Esophagus muscularis mucosa (tissue), 4 donors: ENCODE data around the gene ECT2. TPM values are rescaled to one million over a fixed set of nuclear protein-coding genes. Genes with fewer than 3 reads are reported as not detected.

Source experiments
- DNase-seq: peaks from one replicate; pipeline ENCODE4 v3.0.0-alpha.2; 2017; ENCODE audit errors: extremely low spot score
- H3K27ac ChIP-seq, 4 donors: fragments of 200-600 bp; sonication (generic); replicated peaks in 1 of 4; 1 replicate in 3 of 4; 2 replicates in 1 of 4; pipeline ENCODE4 v1.5.1; 2016 to 2019; ENCODE audit warnings: mild to moderate bottlenecking in 1 of 4
- H3K27me3 ChIP-seq, 4 donors: fragments of 200-600 bp; sonication (generic); one replicate each; pipeline versions ENCODE4 v1.5.1 to v1.6.0; 2016 to 2019
- H3K36me3 ChIP-seq, 4 donors: fragments of 200-600 bp; sonication (generic); one replicate each; pipeline ENCODE4 v1.5.1; 2016 to 2019
- H3K4me1 ChIP-seq, 4 donors: fragments of 200-600 bp; sonication (generic); one replicate each; pipeline ENCODE4 v1.5.1; 2016 to 2019
- H3K4me3 ChIP-seq, 4 donors: fragments of 200-600 bp; sonication (generic); 1 replicate in 2 of 4; 2 replicates in 2 of 4; pipeline ENCODE4 v1.5.1; 2016 to 2019; ENCODE audit warnings: mild to moderate bottlenecking in 4 of 4, moderate library complexity in 1 of 4
- H3K9me3 ChIP-seq, 4 donors: fragments of 200-600 bp; sonication (generic); 1 replicate in 3 of 4; 2 replicates in 1 of 4; pipeline ENCODE4 v1.5.1; 2016 to 2019
- CTCF ChIP-seq, 3 experiments: fragments of 200-600 bp in 2 of 3; fragments of 450-650 bp in 1 of 3; sonication (generic) in 2 of 3; IDR thresholded peaks; one replicate each; pipeline ENCODE4 v1.5.1; 2017 to 2019; ENCODE audit warnings: antibody characterized with exemption in 3 of 3, mild to moderate bottlenecking in 2 of 3, moderate library complexity in 1 of 3
- EP300 ChIP-seq: sonication (generic); formaldehyde crosslinking; IDR thresholded peaks from one replicate; pipeline ENCODE4 v1.6.1; 2017; ENCODE audit warnings: antibody characterized with exemption
- POLR2A ChIP-seq: fragments of 450-650 bp; IDR thresholded peaks from one replicate; pipeline ENCODE4 v1.6.1; 2017; ENCODE audit warnings: antibody characterized with exemption, moderate library complexity, mild to moderate bottlenecking, low read depth
- POLR2AphosphoS5 ChIP-seq, 2 donors: sonication (generic); formaldehyde crosslinking; IDR thresholded peaks; one replicate each; pipeline ENCODE4 v1.6.1; 2017; ENCODE audit warnings: antibody characterized with exemption in 2 of 2
- WGBS: methylation state at CpG from one replicate; pipeline ENCODE4 v1.1.5; 2018; 5-methylcytosine and 5-hydroxymethylcytosine counted together
- intact Hi-C: fragments of 100-400 bp; cut with DNase I; formaldehyde crosslinking; loops from one replicate; pipeline ENCODE4 v1.15.1; 2023
- total RNA-seq, 4 donors: library from RNA; depleted of rRNA; stranded (reverse); fragments of >200 nt; gene quantifications; one replicate each; pipeline versions ENCODE4 v1.1.0 to v1.2.1, GENCODE V29; 2016

ECT2 gene
- total RNA-seq, 4 donors from 2014 or later, result 7.3 to 8.7 (median 7.9) TPM

GRCh38 chr3:172704001-172704400, 46.5 kb upstream of the ECT2 start:
- peaks cover 13 to 49% (median 25%) of the 10 kb centered on the region in 4 donors for H3K4me1 ChIP-seq
- no peaks in the 10 kb centered on the region for H3K36me3 ChIP-seq
- H3K27me3 ChIP-seq, result no peaks in the 10 kb centered on the region
- H3K4me3 ChIP-seq, result no peak overlapping the region
- no peak for DNase-seq
- intact Hi-C loops, result no loop called here
- WGBS, result 4% methylated on average over 1 of the region's 1 CpG
- no peaks in the 10 kb centered on the region for H3K9me3 ChIP-seq
- no peak for TF ChIP-seq POLR2A
- no peak overlapping the region for H3K27ac ChIP-seq

- Histone ChIP-seq H3K4me1 (peaks cover 9 to 48% (median 33%) of the 10 kb centered on the region in 4 donors), H3K9me3 (no peaks in the 10 kb centered on the region), H3K27me3 (no peaks in the 10 kb centered on the region), H3K4me3 (no peak overlapping the region), H3K27ac (no peak overlapping the region), H3K36me3 (no peaks in the 10 kb centered on the region)
- 92% methylated on average over 4 of the region's 4 CpGs for WGBS
- TF ChIP-seq POLR2A, result no peak
- no peak for TF ChIP-seq POLR2AphosphoS5 (IDR thresholded peaks at IDR 0.05)
- no peak for TF ChIP-seq EP300
- no peak for TF ChIP-seq CTCF (IDR thresholded peaks at IDR 0.05)
- intact Hi-C loops, result no loop called here
- no peak for DNase-seq
Measured at GRCh38 chr3:172705170-172705569, 45.4 kb upstream of the ECT2 start.

GRCh38 chr3:172707030-172707429, 43.5 kb upstream of the ECT2 start:
- Histone ChIP-seq H3K4me3 (no peak overlapping the region), H3K4me1 (peaks cover 17 to 48% (median 39%) of the 10 kb centered on the region in 4 donors), H3K36me3 (no peaks in the 10 kb centered on the region), H3K9me3 (no peaks in the 10 kb centered on the region), H3K27me3 (no peaks in the 10 kb centered on the region), H3K27ac (no peak overlapping the region)
- 86% methylated on average over 2 of the region's 2 CpGs for WGBS
- intact Hi-C loops, result no loop called here
- DNase-seq, result no peak
- TF ChIP-seq CTCF (IDR thresholded peaks at IDR 0.05), result no peak

GRCh38 chr3:172707967-172708366, 42.6 kb upstream of the ECT2 start:
- H3K27ac ChIP-seq, result peak overlapping the region in 1 of 4 donors; percentile 7
- TF ChIP-seq POLR2A, result no peak
- TF ChIP-seq EP300, result no peak
- no peak for TF ChIP-seq POLR2AphosphoS5 (IDR thresholded peaks at IDR 0.05)
- no peak for TF ChIP-seq CTCF (IDR thresholded peaks at IDR 0.05)
- H3K27me3 ChIP-seq, result no peaks in the 10 kb centered on the region
- no peak overlapping the region for H3K4me3 ChIP-seq
- no peak for DNase-seq
- intact Hi-C loops, result no loop called here
- H3K36me3 ChIP-seq, result no peaks in the 10 kb centered on the region
- WGBS, result 100% methylated on average over 1 of the region's 1 CpG
- H3K4me1 ChIP-seq, result peaks cover 17 to 48% (median 39%) of the 10 kb centered on the region in 4 donors
- no peaks in the 10 kb centered on the region for H3K9me3 ChIP-seq

GRCh38 chr3:172708921-172709773, 41.4 kb upstream of the ECT2 start:
- TF ChIP-seq POLR2AphosphoS5 (IDR thresholded peaks at IDR 0.05) (no peak), POLR2A (no peak), CTCF (IDR thresholded peaks at IDR 0.05) (no peak), EP300 (no peak)
- no peaks in the 10 kb centered on the region for H3K36me3 ChIP-seq
- DNase-seq, result no peak
- H3K4me1 ChIP-seq, result peaks cover 17 to 39% (median 33%) of the 10 kb centered on the region in 4 donors
- no peaks in the 10 kb centered on the region for H3K9me3 ChIP-seq
- H3K4me3 ChIP-seq, result peak overlapping the region in 3 of 4 donors; percentile 76 to 92 (median 84)
- H3K27me3 ChIP-seq, result no peaks in the 10 kb centered on the region
- intact Hi-C loops, result no loop called here
- 82% methylated on average over 2 of the region's 2 CpGs for WGBS
- H3K27ac ChIP-seq, result peak overlapping the region in 3 of 4 donors; percentile 90 to 97 (median 93)
